CD1c-positive myeloid dendritic cell (primary cell): ENCODE data around the gene SLC16A8.
"Not testable (repeated sequence)": the region's sequence is repeated elsewhere in the genome, so short reads cannot be mapped to it uniquely, and the experiment has no call there.

Experiments
- DNase-seq: peaks from one replicate; pipeline ENCODE4 v3.0.0-alpha.2; 2016; ENCODE audit errors: extremely low spot score

SLC16A8 gene

GRCh38 chr22:38049812-38050619 is 34.0 kb downstream of the SLC16A8 start:
- DNase-seq: no peak

- no peak for DNase-seq
Measured at GRCh38 chr22:38046070-38046748, 37.8 kb downstream of the SLC16A8 start.

GRCh38 chr22:38043151-38044039 is 40.6 kb downstream of the SLC16A8 start:
- DNase-seq: no peak

- DNase-seq: peak; percentile 31
Measured at GRCh38 chr22:38042488-38042790, 41.5 kb downstream of the SLC16A8 start.

GRCh38 chr22:38041760-38042487 is 42.1 kb downstream of the SLC16A8 start:
- DNase-seq: no peak

GRCh38 chr22:38040953-38041759 is 42.8 kb downstream of the SLC16A8 start:
- no peak for DNase-seq

- no peak for DNase-seq
Measured at GRCh38 chr22:38038890-38039812, 44.8 kb downstream of the SLC16A8 start.

GRCh38 chr22:38038426-38038825 is 45.6 kb downstream of the SLC16A8 start:
- no peak for DNase-seq

GRCh38 chr22:38037367-38038150 is 46.4 kb downstream of the SLC16A8 start:
- not testable (repeated sequence) for DNase-seq

- no peak for DNase-seq
Measured at GRCh38 chr22:38036392-38037062, 47.5 kb downstream of the SLC16A8 start.

- no peak for DNase-seq
Measured at GRCh38 chr22:38035530-38035885, 48.5 kb downstream of the SLC16A8 start.

GRCh38 chr22:38034884-38035529 is 49.0 kb downstream of the SLC16A8 start:
- no peak for DNase-seq

GRCh38 chr22:38034278-38034882 is 49.6 kb downstream of the SLC16A8 start:
- DNase-seq: peak; percentile 38

GRCh38 chr22:38033522-38034277 is 50.3 kb downstream of the SLC16A8 start:
- DNase-seq: no peak

GRCh38 chr22:38032681-38033521 is 51.1 kb downstream of the SLC16A8 start:
- peak; percentile 12 for DNase-seq

- DNase-seq: no peak
Measured at GRCh38 chr22:38031491-38031890, 52.5 kb downstream of the SLC16A8 start.
